GM15510 (cell line): ENCODE data around the gene TULP1.

Experiments used
- POLR2A ChIP-seq: IDR thresholded peaks from 3 replicates; pipeline ENCODE4 v1.6.1; 2011; ENCODE audit warnings: borderline replicate concordance; ENCODE audit not compliant: insufficient read length; ENCODE audit errors: extremely low read depth

TULP1 gene

GRCh38 chr6:35506536-35506935, 6.2 kb downstream of the TULP1 start:
- TF ChIP-seq POLR2A = no peak

- TF ChIP-seq POLR2A = no peak
Observed at GRCh38 chr6:35505999-35506412, 6.7 kb downstream of the TULP1 start.

- TF ChIP-seq POLR2A = no peak
Observed at GRCh38 chr6:35503534-35503933, 9.2 kb downstream of the TULP1 start.

GRCh38 chr6:35501784-35502183, 10.9 kb downstream of the TULP1 start:
- TF ChIP-seq POLR2A = no peak

GRCh38 chr6:35500782-35501181, 11.9 kb downstream of the TULP1 start:
- TF ChIP-seq POLR2A = no peak

GRCh38 chr6:35499372-35499771, 13.3 kb downstream of the TULP1 start:
- no peak for TF ChIP-seq POLR2A

- TF ChIP-seq POLR2A = no peak
Observed at GRCh38 chr6:35498422-35499067, 14.2 kb downstream of the TULP1 start.

- TF ChIP-seq POLR2A = no peak
Observed at GRCh38 chr6:35497571-35498421, 14.9 kb downstream of the TULP1 start.

GRCh38 chr6:35496841-35497570, 15.7 kb downstream of the TULP1 start, which contains the start of gene TEAD3:
TEAD3 (minus strand) TSS chr6:35497079.
- TF ChIP-seq POLR2A = peak; percentile 29

GRCh38 chr6:35496036-35496840, 16.5 kb downstream of the TULP1 start:
- no peak for TF ChIP-seq POLR2A

GRCh38 chr6:35495258-35496035, 17.2 kb downstream of the TULP1 start:
- TF ChIP-seq POLR2A = no peak

GRCh38 chr6:35494161-35494563, 18.5 kb downstream of the TULP1 start:
- no peak for TF ChIP-seq POLR2A

- TF ChIP-seq POLR2A = no peak
Observed at GRCh38 chr6:35493307-35493983, 19.3 kb downstream of the TULP1 start.
